Activated CD4-positive, alpha-beta memory T cell treated with anti-CD3 and anti-CD28 coated beads, Interleukin-2, amount 10 ng/mL, durations not matched to agents 7 days and 5 days (primary cell): ENCODE measurements around the gene GHDC. TPM values are rescaled to one million over a fixed set of nuclear protein-coding genes. Genes with fewer than 3 reads are reported as not detected.
"Not testable (repeated sequence)": the region's sequence is repeated elsewhere in the genome, so short reads cannot be mapped to it uniquely, and the experiment has no call there.

Experiments
- CTCF ChIA-PET: fragments of 350-600 bp; sonication (Branson Sonifier 250); formaldehyde crosslinking; loops from one replicate; lab custom pipeline; 2021; ENCODE audit warnings: antibody characterized with exemption, inconsistent platforms; lab: Charles Lee
- POLR2A ChIA-PET: fragments of 350-600 bp; sonication (Branson Sonifier 250); formaldehyde crosslinking; loops from one replicate; lab custom pipeline; 2021; ENCODE audit warnings: antibody characterized with exemption; lab: Charles Lee
- DNase-seq: peaks from one replicate; pipeline ENCODE4 v3.0.0-alpha.2; 2020
- H3K27ac Mint-ChIP-seq: one replicate; pipeline ENCODE4 v1.8.0; 2021; ENCODE audit warnings: mild to moderate bottlenecking, mixed read lengths
- H3K27me3 Mint-ChIP-seq: one replicate; pipeline ENCODE4 v1.8.0; 2021; ENCODE audit warnings: mixed read lengths
- H3K36me3 Mint-ChIP-seq: one replicate; pipeline ENCODE4 v1.8.0; 2021; ENCODE audit warnings: low read depth, mixed read lengths
- H3K4me1 Mint-ChIP-seq: one replicate; pipeline ENCODE4 v1.8.0; 2021; ENCODE audit warnings: mixed read lengths
- H3K4me3 Mint-ChIP-seq: one replicate; pipeline ENCODE4 v1.8.0; 2021; ENCODE audit warnings: mild to moderate bottlenecking, mixed read lengths
- H3K9me3 Mint-ChIP-seq: one replicate; pipeline ENCODE4 v1.8.0; 2021; ENCODE audit warnings: mixed read lengths
- total RNA-seq, 2 experiments: library from RNA; stranded (reverse); gene quantifications; one replicate each; pipeline ENCODE4 v1.2.3, GENCODE V29; 2021

The GHDC gene, protein sequence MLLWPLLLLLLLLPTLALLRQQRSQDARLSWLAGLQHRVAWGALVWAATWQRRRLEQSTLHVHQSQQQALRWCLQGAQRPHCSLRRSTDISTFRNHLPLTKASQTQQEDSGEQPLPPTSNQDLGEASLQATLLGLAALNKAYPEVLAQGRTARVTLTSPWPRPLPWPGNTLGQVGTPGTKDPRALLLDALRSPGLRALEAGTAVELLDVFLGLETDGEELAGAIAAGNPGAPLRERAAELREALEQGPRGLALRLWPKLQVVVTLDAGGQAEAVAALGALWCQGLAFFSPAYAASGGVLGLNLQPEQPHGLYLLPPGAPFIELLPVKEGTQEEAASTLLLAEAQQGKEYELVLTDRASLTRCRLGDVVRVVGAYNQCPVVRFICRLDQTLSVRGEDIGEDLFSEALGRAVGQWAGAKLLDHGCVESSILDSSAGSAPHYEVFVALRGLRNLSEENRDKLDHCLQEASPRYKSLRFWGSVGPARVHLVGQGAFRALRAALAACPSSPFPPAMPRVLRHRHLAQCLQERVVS
- 10 to 100 TPM; 17.3 to 19.1 TPM for total RNA-seq

DNA sequence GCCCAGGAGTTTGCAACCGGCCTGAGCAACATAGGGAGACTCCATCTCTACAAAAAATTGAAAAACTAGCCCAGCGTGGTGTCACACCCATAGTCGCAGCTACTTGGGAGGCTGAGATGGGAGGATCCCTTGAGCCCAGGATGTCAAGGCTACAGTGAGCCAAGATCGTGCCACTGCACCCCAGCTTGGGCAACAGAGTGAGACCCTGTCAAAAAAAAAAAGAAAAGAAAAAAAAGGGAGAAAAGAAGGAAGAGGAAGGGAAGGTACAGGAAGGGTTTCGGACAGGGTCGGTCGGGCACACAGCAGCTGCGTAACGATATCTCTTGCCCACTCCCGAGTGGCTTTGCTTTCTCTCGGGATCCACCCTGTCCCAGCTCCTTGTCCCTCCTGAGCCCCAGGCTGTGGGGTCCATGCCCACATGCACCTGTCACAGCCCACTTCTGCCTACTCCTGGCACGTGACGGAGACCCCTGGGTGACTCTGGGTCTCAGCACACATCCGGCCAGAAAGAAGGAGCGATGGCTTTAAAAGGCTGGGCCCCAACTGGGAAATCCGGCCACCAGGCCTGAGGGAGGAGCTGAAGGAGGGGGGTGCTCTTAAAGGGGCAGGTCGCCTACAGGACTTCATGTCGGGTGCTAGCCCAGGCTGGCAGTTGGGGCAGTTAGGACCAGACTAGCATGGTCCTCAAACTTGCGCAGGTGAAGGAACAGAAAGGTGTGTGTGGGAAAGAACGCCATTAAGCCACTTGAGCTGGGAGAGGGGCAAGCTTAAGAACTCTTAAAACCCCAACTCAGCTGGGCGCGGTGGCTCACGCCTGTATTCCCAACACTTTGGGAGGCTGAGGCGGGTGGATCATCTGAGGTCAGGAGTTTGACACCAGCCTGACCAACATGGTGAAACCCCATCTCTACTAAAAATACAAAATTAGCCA, at the start of gene GHDC:
Gene GHDC, minus strand, starts transcription at position 526 of the 931 bp plus-strand sequence. CDS start 913 bp downstream, outside the sequence.
- ChIA-PET CTCF (interaction anchor here (0.7 to 3.6 kb wide), 10 partner anchors 10 to 102 kb away, joined by 3 to 38 read pairs (median 4); partner anchors contain the start of genes HCRT and KCNH4), POLR2A (interaction anchor here (0.7 to 1.9 kb wide), 20 partner anchors 9 to 506 kb away, joined by 3 to 27 read pairs (median 4); partner anchors contain the start of genes DHX58, DNAJC7, EIF1 and HCRT)
- Mint-ChIP-seq H3K27ac (peak within 1 kb of the TSS; percentile 84), H3K36me3 (peaks cover 5% of the 10 kb centered on the region), H3K27me3 (no peaks in the 10 kb centered on the region), H3K9me3 (no peaks in the 10 kb centered on the region), H3K4me1 (peaks cover 21% of the 10 kb centered on the region), H3K4me3 (peak within 1 kb of the TSS; percentile 87)
- DNase-seq, result peak; percentile 86

- Mint-ChIP-seq H3K36me3 (peaks cover 9% of the 10 kb centered on the region), H3K27ac (no peak overlapping the region), H3K27me3 (no peaks in the 10 kb centered on the region), H3K9me3 (no peaks in the 10 kb centered on the region), H3K4me1 (peaks cover 40% of the 10 kb centered on the region), H3K4me3 (no peak overlapping the region)
- CTCF ChIA-PET, result interaction anchor here (1.3 kb wide), 1 partner anchor 21 kb away, joined by 4 read pairs; no protein-coding TSS in a partner anchor
- POLR2A ChIA-PET, result interaction anchor here (1.6 kb wide), 1 partner anchor 50 kb away, joined by 3 read pairs; the partner anchor contains the start of gene GHDC
- DNase-seq, result no peak
Measured at GRCh38 chr17:42243493-42243982, 49.2 kb upstream of the GHDC start.

GRCh38 chr17:42241871-42242270, 47.6 kb upstream of the GHDC start:
- DNase-seq, result no peak
- Mint-ChIP-seq H3K4me3 (no peak overlapping the region), H3K27me3 (no peaks in the 10 kb centered on the region), H3K36me3 (peaks cover 9% of the 10 kb centered on the region), H3K4me1 (peaks cover 27% of the 10 kb centered on the region), H3K27ac (no peak overlapping the region), H3K9me3 (no peaks in the 10 kb centered on the region)
- ChIA-PET POLR2A (no interaction called here), CTCF (no interaction called here)

DNA sequence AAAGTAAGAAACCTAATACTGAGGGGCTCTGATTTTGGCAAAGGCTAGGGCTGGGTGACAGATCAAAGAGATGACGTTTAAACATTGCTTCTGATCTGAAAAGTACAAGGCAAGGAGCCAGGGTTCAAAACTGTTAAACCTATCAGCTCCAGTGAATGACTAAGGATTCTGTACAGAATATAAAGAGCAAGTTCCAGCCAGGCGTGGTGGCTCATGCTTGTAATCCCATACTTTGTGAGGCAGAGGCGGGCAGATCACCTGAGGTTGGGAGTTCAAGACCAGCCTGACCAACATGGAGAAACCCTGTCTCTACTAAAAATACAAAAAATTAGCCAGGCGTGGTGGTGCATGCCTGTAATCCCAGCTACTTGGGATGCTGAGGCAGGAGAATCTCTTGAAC, 46.6 kb upstream of the GHDC start:
- not testable (repeated sequence) for H3K27ac Mint-ChIP-seq, H3K4me3 Mint-ChIP-seq, H3K27me3 Mint-ChIP-seq, H3K9me3 Mint-ChIP-seq, DNase-seq
- ChIA-PET CTCF (interaction anchor here (0.7 kb wide), 1 partner anchor 54 kb away, joined by 3 read pairs; no protein-coding TSS in a partner anchor), POLR2A (interaction anchor here (1.4 kb wide), 1 partner anchor 49 kb away, joined by 3 read pairs; no protein-coding TSS in a partner anchor)
- Mint-ChIP-seq H3K36me3 (peaks cover 12% of the 10 kb centered on the region), H3K4me1 (peaks cover 21% of the 10 kb centered on the region)

DNA sequence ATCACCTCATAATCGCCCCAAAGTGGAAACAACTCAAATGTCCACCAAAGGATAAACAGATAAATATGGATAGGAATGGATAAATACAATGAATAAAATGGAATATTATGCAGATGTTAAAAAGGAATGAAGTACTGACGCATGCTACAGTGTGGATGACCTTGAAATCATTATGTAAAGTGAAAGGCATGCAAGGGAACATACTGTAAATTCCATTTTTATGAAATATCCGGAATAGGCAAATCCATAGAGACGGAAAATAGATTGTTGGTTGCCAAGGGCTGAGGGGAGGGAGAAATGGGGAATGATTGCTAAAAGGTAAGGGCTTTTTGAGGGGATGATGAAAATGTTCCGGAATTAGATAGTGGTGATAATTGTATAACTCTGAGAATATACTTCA, 45.9 kb upstream of the GHDC start:
- Mint-ChIP-seq H3K9me3 (no peaks in the 10 kb centered on the region), H3K4me1 (peaks cover 18% of the 10 kb centered on the region), H3K36me3 (peaks cover 14% of the 10 kb centered on the region), H3K27me3 (no peaks in the 10 kb centered on the region), H3K4me3 (no peak overlapping the region), H3K27ac (no peak overlapping the region)
- POLR2A ChIA-PET, result interaction anchor here (1.4 kb wide), 1 partner anchor 49 kb away, joined by 3 read pairs; no protein-coding TSS in a partner anchor
- CTCF ChIA-PET, result no interaction called here
- no peak for DNase-seq

DNA sequence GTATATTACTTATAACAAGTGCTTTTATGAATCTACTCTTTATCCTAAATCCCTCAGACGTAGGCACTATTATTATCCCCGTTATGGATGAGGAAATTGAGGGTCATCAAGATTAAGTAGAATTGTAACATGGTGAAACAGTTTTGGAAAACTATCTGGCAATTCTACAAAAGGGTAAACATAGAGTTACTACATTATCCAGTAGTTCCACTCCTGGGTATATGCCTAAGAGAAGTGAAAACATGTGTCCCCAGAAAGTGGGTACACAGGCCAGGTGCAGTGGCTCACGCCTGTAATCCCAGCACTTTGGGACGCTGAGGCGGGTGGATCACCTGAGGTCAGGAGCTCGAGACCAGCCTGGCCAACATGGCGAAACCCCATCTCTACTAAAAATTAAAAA, 45.3 kb upstream of the GHDC start:
- H3K27ac Mint-ChIP-seq, DNase-seq, H3K9me3 Mint-ChIP-seq, H3K4me3 Mint-ChIP-seq, CTCF ChIA-PET, H3K27me3 Mint-ChIP-seq, POLR2A ChIA-PET: not testable (repeated sequence)
- peaks cover 14% of the 10 kb centered on the region for H3K36me3 Mint-ChIP-seq
- peaks cover 18% of the 10 kb centered on the region for H3K4me1 Mint-ChIP-seq

- no peak overlapping the region for H3K27ac Mint-ChIP-seq
- H3K36me3 Mint-ChIP-seq, result peaks cover 21% of the 10 kb centered on the region
- H3K4me3 Mint-ChIP-seq, result no peak overlapping the region
- H3K9me3 Mint-ChIP-seq, result no peaks in the 10 kb centered on the region
- H3K27me3 Mint-ChIP-seq, result no peaks in the 10 kb centered on the region
- no peak for DNase-seq
- CTCF ChIA-PET, result interaction anchor here (0.6 to 3.0 kb wide), 3 partner anchors 11 to 49 kb away, joined by 5 to 21 read pairs (median 6); no protein-coding TSS in a partner anchor
- POLR2A ChIA-PET, result interaction anchor here (1.0 to 1.4 kb wide), 2 partner anchors 8 to 12 kb away, joined by 4 to 9 read pairs; no protein-coding TSS in a partner anchor
- H3K4me1 Mint-ChIP-seq, result peaks cover 12% of the 10 kb centered on the region
Measured at GRCh38 chr17:42236760-42237159, 42.5 kb upstream of the GHDC start.

DNA sequence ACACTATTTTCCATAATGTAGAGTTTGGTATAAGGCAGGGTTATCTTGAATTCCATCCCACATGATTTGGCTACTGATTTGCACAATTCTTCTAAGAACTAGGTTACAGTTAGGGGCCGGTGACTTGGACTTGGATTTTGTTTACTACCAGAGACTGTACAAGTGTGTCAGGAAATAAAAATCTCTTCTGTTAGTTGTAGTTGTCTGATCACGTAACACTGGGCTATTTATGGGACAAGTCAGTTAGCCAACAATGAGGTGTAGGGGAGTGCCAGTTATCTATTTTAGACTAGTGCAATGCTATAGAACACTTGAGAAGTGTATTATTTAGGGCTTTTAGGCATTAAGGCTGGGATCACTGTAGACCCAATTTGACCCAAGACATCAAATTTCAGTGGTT, 39.7 kb upstream of the GHDC start:
- Mint-ChIP-seq H3K4me1 (peaks cover 18% of the 10 kb centered on the region), H3K36me3 (peaks cover 23% of the 10 kb centered on the region), H3K9me3 (no peaks in the 10 kb centered on the region), H3K4me3 (no peak overlapping the region), H3K27ac (no peak overlapping the region), H3K27me3 (no peaks in the 10 kb centered on the region)
- ChIA-PET CTCF (interaction anchor here (1.4 kb wide), 1 partner anchor 12 kb away, joined by 6 read pairs; no protein-coding TSS in a partner anchor), POLR2A (no interaction called here)
- no peak for DNase-seq

DNA sequence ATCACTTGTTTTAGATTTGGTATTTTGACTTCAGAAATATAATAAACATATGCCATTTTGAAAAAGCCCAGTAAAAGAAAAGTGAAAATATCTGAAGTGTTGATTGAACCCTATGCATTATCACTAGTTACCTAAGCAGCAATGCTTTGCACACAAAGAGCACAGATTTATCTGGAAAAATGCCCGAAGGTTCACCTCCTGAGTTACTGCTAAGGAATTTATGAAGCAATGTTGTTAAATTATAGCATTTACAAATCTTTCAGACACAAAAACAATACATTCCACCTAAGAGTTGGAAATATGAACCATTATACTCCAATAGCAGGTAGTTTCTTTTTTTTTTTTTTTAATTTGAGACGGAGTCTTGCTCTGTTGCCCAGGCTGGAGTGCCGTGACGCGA, 38.9 kb upstream of the GHDC start:
- ChIA-PET POLR2A (no interaction called here), CTCF (no interaction called here)
- Mint-ChIP-seq H3K4me3 (no peak overlapping the region), H3K36me3 (peaks cover 23% of the 10 kb centered on the region), H3K27me3 (no peaks in the 10 kb centered on the region), H3K27ac (no peak overlapping the region), H3K9me3 (no peaks in the 10 kb centered on the region), H3K4me1 (peaks cover 26% of the 10 kb centered on the region)
- DNase-seq, result no peak

GRCh38 chr17:42230225-42230624, 35.9 kb upstream of the GHDC start:
- DNase-seq, result peak; percentile 23
- Mint-ChIP-seq H3K27ac (peak overlapping the region; percentile 50), H3K9me3 (no peaks in the 10 kb centered on the region), H3K36me3 (peaks cover 33% of the 10 kb centered on the region), H3K27me3 (no peaks in the 10 kb centered on the region), H3K4me3 (no peak overlapping the region), H3K4me1 (peaks cover 32% of the 10 kb centered on the region)
- ChIA-PET CTCF (interaction anchor here (1.3 to 2.1 kb wide), 2 partner anchors 8 to 173 kb away, joined by 5 to 6 read pairs; no protein-coding TSS in a partner anchor), POLR2A (interaction anchor here (0.9 to 3.0 kb wide), 5 partner anchors 18 to 83 kb away, joined by 3 to 10 read pairs (median 3); no protein-coding TSS in a partner anchor)

GRCh38 chr17:42227849-42228700, 33.8 kb upstream of the GHDC start:
- Mint-ChIP-seq H3K27ac (peak overlapping the region; percentile 51), H3K9me3 (no peaks in the 10 kb centered on the region), H3K27me3 (no peaks in the 10 kb centered on the region), H3K4me3 (no peak overlapping the region), H3K4me1 (peaks cover 27% of the 10 kb centered on the region), H3K36me3 (peaks cover 42% of the 10 kb centered on the region)
- no peak for DNase-seq
- POLR2A ChIA-PET, result interaction anchor here (0.9 to 1.8 kb wide), 2 partner anchors 9 to 25 kb away, joined by 4 read pairs; no protein-coding TSS in a partner anchor
- CTCF ChIA-PET, result interaction anchor here (0.6 to 1.2 kb wide), 2 partner anchors 18 to 188 kb away, joined by 3 to 4 read pairs; no protein-coding TSS in a partner anchor
